ENCODE results near the gene RMND5B.

RMND5B gene

GRCh38 chr5:178143246-178143645 lies 12.4 kb downstream of the RMND5B start:
- no peak for TF ChIP-seq CTCF (IDR thresholded peaks at IDR 0.05; ENCODE audit: low read depth, low read length, missing control alignments)
- in situ Hi-C loops (cut with HindIII; ENCODE audit: low sequenced_read_pairs), result no loop called here
- DNase-seq (ENCODE audit: low read depth), result no peak

GRCh38 chr5:178143901-178144300 lies 13.1 kb downstream of the RMND5B start:
- no peak overlapping the region for H3K4me3 ChIP-seq (ENCODE audit: low read depth, low read length)
- in situ Hi-C loops (cut with HindIII; ENCODE audit: low sequenced_read_pairs), result no loop called here
- TF ChIP-seq CTCF (IDR thresholded peaks at IDR 0.05; ENCODE audit: low read depth, low read length, missing control alignments), result no peak
- DNase-seq (ENCODE audit: low read depth), result no peak

More at GRCh38 chr5:178143246-178143645, 12.4 kb downstream of the RMND5B start:
- H3K4me3 ChIP-seq (ENCODE audit: low read depth, low read length), result no peak overlapping the region

GRCh38 chr5:178145965-178146820 lies 15.4 kb downstream of the RMND5B start:
- TF ChIP-seq CTCF (IDR thresholded peaks at IDR 0.05; ENCODE audit: low read depth, low read length, missing control alignments), result peak; percentile 75
- in situ Hi-C loops (cut with HindIII; ENCODE audit: low sequenced_read_pairs), result no loop called here
- H3K4me3 ChIP-seq (ENCODE audit: low read depth, low read length), result no peak overlapping the region
- no peak for DNase-seq (ENCODE audit: low read depth)

GRCh38 chr5:178147406-178147805 lies 16.6 kb downstream of the RMND5B start:
- DNase-seq (ENCODE audit: low read depth), result no peak

GRCh38 chr5:178149199-178149932 lies 18.6 kb downstream of the RMND5B start:
- H3K4me3 ChIP-seq (ENCODE audit: low read depth, low read length), result no peak overlapping the region
- no peak for DNase-seq (ENCODE audit: low read depth)
- in situ Hi-C loops (cut with HindIII; ENCODE audit: low sequenced_read_pairs), result no loop called here
- no peak for TF ChIP-seq CTCF (IDR thresholded peaks at IDR 0.05; ENCODE audit: low read depth, low read length, missing control alignments)

More at GRCh38 chr5:178147406-178147805, 16.6 kb downstream of the RMND5B start:
- no peak for TF ChIP-seq CTCF (IDR thresholded peaks at IDR 0.05; ENCODE audit: low read depth, low read length, missing control alignments)
- in situ Hi-C loops (cut with HindIII; ENCODE audit: low sequenced_read_pairs), result no loop called here
- H3K4me3 ChIP-seq (ENCODE audit: low read depth, low read length), result no peak overlapping the region

GRCh38 chr5:178150977-178151734 lies 20.3 kb downstream of the RMND5B start:
- TF ChIP-seq CTCF (IDR thresholded peaks at IDR 0.05; ENCODE audit: low read depth, low read length, missing control alignments), result peak; percentile 24
- in situ Hi-C loops (cut with HindIII; ENCODE audit: low sequenced_read_pairs), result no loop called here
- DNase-seq (ENCODE audit: low read depth), result no peak
- H3K4me3 ChIP-seq (ENCODE audit: low read depth, low read length), result no peak overlapping the region

Data from astrocyte of the cerebellum (primary cell).